ENCODE measurements around the gene TJP1. TPM values are rescaled to one million over a fixed set of nuclear protein-coding genes. Genes with fewer than 3 reads are reported as not detected.

The TJP1 gene
- total RNA-seq, 4 donors from 2014 or later: 33.2 to 47.2 (median 42.9) TPM

DNA sequence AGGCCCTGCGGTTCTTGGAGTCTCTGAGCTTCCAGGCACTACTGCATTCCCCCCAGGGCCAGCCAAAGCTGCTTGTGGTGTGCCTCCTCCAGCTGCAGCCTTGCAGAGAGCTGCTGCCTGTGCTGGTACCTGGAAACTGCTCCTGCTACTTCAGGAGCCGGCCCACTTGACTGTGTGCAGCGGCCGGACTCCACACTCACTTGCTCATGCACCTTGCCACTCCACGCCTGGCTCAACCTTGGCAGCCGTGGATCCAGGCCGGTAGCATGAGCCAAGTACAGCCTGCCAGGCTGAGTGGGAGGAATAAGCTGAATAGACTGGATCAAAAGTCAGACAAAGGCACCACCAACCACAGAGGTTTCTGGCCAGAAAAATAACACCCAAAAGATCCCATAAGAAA, 169.7 kb downstream of the TJP1 start:
- Histone ChIP-seq H3K4me1 (no peaks in the 10 kb centered on the region), H3K27ac (no peak overlapping the region), H3K9me3 (no peaks in the 10 kb centered on the region), H3K27me3 (no peaks in the 10 kb centered on the region), H3K36me3 (no peaks in the 10 kb centered on the region), H3K4me3 (no peak overlapping the region)
- intact Hi-C loops (cut with DNase I; ENCODE audit: low total_unique reads) (no loop called here), in situ Hi-C loops (cut with MboI; ENCODE audit: low sequenced_read_pairs in 4 of 4) (no loop called here)
- no peak for DNase-seq
- ATAC-seq: no peak
- TF ChIP-seq, protein P1, sequence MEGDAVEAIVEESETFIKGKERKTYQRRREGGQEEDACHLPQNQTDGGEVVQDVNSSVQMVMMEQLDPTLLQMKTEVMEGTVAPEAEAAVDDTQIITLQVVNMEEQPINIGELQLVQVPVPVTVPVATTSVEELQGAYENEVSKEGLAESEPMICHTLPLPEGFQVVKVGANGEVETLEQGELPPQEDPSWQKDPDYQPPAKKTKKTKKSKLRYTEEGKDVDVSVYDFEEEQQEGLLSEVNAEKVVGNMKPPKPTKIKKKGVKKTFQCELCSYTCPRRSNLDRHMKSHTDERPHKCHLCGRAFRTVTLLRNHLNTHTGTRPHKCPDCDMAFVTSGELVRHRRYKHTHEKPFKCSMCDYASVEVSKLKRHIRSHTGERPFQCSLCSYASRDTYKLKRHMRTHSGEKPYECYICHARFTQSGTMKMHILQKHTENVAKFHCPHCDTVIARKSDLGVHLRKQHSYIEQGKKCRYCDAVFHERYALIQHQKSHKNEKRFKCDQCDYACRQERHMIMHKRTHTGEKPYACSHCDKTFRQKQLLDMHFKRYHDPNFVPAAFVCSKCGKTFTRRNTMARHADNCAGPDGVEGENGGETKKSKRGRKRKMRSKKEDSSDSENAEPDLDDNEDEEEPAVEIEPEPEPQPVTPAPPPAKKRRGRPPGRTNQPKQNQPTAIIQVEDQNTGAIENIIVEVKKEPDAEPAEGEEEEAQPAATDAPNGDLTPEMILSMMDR (IDR thresholded peaks at IDR 0.05 in 4 of 5, conservative IDR thresholded peaks at IDR 0.05 in 1 of 5): no peak
- TF ChIP-seq POLR2A (IDR thresholded peaks at IDR 0.05): no peak

DNA sequence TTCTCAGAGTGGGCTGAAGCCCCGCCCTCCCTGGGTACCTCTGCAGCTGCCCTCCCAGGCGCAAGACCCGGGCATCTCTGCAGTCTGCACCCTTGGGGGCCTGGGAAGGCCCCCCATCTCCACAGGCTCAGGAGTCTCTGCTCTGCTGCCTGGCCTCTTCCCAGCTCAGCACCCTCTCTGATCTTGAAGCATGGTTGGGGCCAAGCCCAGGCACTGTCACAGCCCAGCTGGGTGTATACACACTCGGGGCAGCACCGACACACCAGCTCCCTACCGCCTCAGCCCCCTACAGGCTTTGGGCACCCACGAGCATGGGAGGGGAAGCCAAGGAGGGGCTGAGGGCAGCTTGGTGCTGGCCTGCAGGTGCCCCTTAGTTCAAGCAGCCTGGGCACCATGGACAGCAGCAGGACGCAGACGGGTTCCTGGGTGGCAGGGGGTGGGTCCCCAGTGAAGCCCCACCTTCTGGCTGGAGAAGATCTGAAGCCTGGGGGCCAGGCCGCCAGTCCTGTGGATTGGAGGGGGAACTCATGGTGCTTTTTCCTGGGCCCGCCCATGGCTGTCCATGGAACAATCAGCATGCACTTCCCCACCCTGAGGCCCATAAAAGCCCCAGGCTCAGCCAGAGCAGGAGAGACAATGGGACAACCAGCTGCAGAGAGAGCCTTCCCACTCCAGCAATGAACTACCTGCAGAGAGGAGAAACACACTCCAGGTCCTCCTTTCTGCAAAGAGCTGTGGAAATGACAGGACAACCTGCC, 170.6 kb downstream of the TJP1 start:
- in situ Hi-C loops (cut with MboI; ENCODE audit: low sequenced_read_pairs in 4 of 4) (no loop called here), intact Hi-C loops (cut with DNase I; ENCODE audit: low total_unique reads) (no loop called here)
- no peak for DNase-seq
- Histone ChIP-seq H3K4me1 (no peaks in the 10 kb centered on the region), H3K27ac (no peak overlapping the region), H3K4me3 (no peak overlapping the region), H3K9me3 (no peaks in the 10 kb centered on the region), H3K36me3 (no peaks in the 10 kb centered on the region), H3K27me3 (no peaks in the 10 kb centered on the region)
- no peak for ATAC-seq
- TF ChIP-seq, protein P1 (IDR thresholded peaks at IDR 0.05 in 4 of 5, conservative IDR thresholded peaks at IDR 0.05 in 1 of 5): no peak
- no peak for TF ChIP-seq POLR2A (IDR thresholded peaks at IDR 0.05)
